Stimulated activated CD8-positive, alpha-beta memory T cell treated with anti-CD3 and anti-CD28 coated beads, Interleukin-4, amount 100 ng/mL, for 48 hours (primary cell): ENCODE data around the gene ERBB4.

Experiments
- DNase-seq: peaks from one replicate; pipeline ENCODE4 v3.0.0-alpha.2; 2020

Gene ERBB4

DNA sequence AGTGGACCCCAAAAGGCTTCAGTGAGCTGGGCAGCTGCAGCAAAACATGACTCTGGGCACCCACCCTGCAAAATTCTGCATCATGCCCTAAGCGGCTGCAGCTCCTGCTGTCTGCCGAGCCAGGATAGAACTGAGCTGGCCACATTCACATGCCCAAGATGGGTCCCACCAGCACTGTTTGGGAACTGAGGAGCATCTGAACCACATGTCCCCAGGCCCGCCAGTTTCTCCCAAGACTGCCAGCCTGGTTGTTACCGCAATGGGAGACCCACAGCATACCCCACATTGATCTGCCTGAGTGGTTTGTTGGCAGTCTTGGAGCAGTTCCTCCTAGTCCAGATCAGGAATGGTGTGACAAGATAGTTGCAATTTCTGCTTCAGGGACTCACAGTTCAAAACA, 1035.4 kb downstream of the ERBB4 start:
- DNase-seq = no peak

DNA sequence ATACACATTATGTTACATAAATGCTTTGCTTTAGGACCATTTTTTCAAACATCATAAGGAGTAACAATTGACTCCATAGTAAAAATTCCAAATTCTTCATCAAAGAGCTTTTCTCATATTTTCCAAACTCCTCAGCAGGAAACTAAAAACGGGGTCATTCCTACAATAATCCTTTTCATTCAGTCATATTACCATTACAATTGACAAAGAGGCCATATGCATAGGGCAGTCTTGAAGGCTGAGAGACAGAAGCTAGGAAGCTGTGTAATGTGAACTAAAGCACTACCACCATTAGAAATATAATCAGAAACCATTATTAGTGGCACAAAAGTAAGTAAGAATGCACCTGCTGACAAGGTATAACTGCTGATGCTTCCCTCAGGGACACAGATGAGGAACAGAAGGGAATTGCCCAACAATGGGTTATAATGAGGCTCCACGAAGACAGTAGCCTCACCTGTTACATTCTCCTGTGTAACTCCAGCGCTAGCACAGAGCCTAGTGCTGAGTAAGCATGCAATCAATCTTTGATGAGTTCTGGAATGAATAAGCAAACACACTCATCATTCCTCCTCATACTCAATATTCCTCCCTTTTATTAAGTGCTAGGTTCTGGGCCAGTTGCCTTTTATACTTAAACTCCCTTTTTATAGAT, 1039.9 kb downstream of the ERBB4 start:
- no peak for DNase-seq

- no peak for DNase-seq
Measured at GRCh38 chr2:211495339-211495738, 1043.3 kb downstream of the ERBB4 start.

DNA sequence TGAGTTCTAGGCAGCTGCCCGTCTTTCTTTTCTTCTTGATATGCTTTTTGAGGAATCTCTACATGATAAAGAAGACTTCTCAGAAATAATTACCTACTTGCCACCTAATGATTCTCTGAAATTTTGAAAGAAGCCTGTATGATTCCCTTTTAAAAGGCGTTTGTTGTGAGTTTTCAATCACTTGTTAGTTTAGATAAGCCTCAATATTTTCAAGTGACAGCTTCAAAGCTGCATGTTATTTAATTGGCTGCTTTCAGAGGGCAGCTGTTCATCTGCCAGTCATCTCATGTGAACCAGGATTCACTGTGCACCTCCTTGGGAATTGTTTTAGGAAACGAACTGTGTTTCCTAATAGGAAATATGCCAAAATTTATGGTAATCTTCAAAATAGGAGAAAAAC, 1044.1 kb downstream of the ERBB4 start:
- DNase-seq = no peak

GRCh38 chr2:211494085-211494484, 1044.5 kb downstream of the ERBB4 start:
- DNase-seq = no peak

DNA sequence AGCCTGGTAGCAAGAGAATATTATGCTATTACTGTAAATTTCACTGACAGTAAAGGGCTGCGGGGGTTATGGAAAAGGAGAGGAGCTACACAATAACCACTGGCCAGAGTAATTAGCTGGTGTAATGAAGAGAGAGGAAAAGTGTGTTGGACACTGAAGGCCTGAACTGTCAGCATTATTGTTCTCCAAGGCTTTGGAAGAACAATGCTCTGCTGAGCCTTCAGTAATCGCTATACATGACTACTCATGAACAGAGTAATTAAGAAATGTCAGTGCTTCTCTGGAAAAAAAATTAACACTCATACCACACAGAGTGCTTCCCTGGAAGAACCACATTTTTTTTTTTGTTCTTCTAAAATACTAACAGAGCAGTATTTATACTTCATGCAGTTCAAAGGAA, 1050.9 kb downstream of the ERBB4 start:
- DNase-seq = no peak

DNA sequence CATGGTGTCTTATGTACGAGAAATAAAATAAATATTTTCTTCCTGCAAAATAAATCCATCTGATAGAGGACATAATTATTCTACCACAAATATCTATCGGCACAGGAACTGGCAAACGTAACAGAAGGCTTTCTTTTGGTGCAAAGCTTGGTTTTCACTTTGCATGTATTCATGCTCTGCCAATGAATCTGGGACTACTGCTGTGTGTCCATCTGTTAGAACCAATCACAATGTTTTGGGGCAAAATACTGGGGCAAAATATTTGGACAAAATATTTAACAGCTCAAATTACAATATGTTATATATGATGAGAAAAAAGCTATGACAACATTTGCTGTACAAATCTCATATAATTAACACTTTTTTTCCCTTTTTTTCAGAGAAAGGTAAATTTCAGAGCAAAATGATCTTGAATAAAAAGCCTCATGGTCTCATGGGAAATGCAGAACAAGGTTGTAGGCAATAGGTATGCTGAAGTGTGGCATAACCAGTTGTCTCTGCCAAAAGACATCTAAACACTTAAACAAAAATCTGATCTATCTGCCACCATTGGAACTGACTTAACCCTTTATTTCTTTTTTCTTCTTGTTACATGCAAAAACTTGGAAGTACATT, 1059.0 kb downstream of the ERBB4 start:
- DNase-seq = no peak

DNA sequence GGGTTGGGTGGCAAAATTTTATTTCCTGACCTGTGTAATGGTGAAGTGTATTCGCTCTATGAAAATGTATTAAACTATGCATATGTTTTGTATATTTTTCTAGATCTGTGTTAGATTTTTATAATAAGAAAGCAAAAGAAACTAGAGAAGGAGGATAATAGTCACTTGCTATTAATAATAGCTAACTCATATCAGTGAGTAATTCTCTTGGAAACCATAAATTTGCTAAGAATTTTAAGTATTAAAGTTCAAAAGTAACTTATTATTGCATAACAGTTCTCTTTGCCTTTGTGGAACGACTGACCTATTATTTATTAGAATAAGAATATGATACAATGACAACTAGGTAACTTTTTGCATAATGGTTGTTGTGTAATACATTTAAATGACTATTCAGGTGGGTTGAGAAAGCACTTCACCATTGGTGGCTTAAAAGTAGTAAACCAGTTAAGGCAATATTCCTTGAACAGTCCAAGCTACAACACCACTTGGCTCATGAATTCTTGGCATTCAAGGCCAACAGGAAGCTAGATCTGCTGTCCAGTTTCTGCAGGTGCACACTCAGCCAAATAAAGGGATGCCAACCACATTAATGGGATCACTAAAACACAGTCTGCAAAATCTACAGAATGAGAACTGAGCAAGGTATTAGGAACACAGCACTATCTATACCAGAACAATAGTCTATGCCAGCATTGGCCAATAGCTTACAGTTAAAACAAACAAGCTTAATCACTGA, 1060.9 kb downstream of the ERBB4 start:
- DNase-seq = no peak

- no peak for DNase-seq
Measured at GRCh38 chr2:211473116-211473515, 1065.5 kb downstream of the ERBB4 start.

- no peak for DNase-seq
Measured at GRCh38 chr2:211469664-211470059, 1068.9 kb downstream of the ERBB4 start.

DNA sequence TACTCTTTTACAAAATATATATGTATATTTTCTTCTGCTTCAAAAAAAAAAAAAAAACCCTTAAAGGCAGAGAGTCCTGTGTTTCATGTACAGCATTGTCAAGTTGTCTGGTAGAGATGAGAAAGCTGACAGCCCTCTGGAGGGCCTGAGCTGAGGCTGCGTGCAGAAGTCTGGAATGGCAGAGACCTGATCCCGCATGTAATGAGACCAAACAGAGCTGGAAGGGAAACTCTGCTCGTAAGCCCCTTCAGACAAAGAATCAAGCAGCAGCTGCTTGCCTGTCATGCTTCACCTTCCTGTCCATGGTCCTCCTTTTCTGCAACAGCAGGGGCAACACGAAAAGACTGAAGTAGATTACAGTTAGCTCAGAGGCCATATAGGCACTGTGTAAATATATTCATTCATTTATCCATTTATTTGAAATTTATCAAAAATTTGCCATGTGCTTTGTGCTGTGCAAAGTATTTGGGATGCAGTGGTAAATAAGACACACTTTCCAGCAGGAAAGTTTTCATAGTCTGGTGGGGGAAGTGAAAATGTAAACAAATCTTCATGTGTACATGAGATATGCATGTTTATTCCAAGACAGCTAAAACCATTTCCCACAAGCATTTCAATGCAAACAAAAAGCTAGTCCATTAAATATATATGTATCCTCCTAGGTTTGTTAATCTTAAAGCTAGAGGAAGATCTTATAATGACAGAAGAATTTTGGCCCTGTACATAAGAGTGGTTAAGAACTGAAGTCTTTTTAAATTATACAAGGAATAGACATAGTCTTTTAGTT, 1069.5 kb downstream of the ERBB4 start:
- no peak for DNase-seq

GRCh38 chr2:211468217-211468616, 1070.4 kb downstream of the ERBB4 start:
- DNase-seq = no peak

DNA sequence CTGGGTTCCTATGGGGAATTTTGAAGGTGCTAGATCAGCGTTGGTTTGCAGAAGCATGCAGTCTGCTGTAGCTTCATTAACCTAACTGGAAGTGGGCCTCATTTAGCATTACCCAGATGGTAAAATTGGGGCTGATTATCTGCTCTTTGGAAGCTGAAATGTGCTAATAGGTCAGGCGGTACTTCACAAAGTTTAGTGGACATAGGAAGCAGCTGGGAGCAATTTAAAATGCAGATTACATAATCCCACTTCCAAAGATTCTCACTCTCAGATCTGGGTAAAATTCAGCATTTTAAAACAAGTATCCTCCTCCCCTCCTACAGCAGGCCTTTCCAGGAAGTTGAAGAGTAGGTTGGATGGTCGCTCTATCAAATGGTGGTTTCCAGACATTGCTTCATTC, 1075.2 kb downstream of the ERBB4 start:
- DNase-seq = no peak

DNA sequence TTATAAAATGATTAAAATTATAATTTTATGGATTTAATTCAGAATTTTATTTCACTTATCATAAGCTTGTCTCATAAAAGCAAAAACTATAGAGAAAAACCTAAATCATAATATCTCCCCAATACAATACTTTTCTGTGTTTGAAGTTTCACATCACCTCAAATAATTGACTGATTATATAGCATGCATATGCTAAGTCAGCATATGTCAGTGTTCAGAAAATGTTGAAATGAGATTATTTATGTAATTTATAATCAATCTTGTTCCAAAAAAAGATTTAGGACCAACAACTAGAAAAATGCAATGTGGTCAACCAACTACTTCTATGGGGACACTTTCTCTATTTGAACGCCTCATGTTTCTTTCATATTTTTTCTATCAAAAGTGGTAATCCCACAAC, 1079.6 kb downstream of the ERBB4 start:
- DNase-seq = no peak

GRCh38 chr2:211457325-211457724, 1081.3 kb downstream of the ERBB4 start:
- no peak for DNase-seq

GRCh38 chr2:211455216-211455841, 1083.3 kb downstream of the ERBB4 start:
- DNase-seq = peak; percentile 31

DNA sequence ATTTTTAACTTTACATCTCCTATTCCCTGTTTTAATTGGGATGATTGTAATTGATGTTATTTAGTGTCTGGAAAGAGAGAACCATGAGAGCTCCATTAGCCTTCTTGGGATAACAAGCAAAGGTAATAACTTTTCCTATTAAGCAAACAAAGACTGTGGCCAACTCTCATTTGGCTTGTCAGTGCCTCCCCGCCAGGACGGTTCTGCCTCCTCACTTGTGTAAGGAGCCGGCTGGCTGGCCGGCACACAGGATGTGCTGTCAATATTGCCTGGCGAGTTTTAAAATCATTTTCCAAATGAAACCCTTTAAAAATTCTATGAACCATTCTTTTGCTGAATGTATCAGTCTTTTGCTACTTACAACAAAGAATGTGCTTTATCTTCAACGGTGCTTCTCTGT, 1083.9 kb downstream of the ERBB4 start:
- no peak for DNase-seq

- DNase-seq = no peak
Measured at GRCh38 chr2:211453311-211453887, 1085.2 kb downstream of the ERBB4 start.

GRCh38 chr2:211451642-211452041, 1087.0 kb downstream of the ERBB4 start:
- no peak for DNase-seq

DNA sequence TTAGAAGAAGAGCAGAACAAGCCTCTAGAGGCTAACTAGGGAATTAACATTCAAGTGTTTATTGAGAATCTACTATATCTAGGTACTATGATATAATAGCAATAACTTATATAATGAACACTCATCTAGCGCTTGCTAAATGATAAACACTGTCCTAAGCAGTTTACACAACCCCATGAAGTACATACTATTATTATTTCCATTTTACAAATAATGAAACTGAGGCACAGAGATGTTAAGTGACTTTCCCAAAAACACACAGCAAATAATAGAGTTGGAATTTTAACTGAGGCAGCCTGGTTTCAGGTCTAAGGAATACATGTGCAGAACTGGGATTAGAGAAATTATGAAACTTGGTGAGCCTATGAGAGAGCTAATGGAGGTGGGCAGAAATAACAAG, 1088.8 kb downstream of the ERBB4 start:
- no peak for DNase-seq

- DNase-seq = no peak
Measured at GRCh38 chr2:211447548-211447947, 1091.1 kb downstream of the ERBB4 start.

DNA sequence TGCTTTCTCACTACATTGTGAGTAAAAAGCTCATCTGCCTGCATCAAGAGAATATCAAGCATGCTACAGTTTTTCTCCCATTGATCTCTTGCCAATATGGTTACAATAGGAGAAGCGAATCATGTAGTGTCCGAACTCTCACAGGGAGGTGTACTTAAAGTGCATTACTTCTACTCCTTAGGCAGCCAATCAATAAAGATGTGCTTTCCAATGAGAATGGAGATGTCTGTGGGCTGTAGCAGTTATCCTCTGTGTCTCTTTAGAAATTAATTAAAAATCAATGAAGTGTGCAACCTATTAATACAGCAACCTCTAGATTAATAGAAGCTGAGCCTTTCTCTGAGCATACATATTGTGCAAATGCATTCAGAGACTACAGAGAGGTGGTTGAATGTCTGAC, 1098.5 kb downstream of the ERBB4 start:
- no peak for DNase-seq

DNA sequence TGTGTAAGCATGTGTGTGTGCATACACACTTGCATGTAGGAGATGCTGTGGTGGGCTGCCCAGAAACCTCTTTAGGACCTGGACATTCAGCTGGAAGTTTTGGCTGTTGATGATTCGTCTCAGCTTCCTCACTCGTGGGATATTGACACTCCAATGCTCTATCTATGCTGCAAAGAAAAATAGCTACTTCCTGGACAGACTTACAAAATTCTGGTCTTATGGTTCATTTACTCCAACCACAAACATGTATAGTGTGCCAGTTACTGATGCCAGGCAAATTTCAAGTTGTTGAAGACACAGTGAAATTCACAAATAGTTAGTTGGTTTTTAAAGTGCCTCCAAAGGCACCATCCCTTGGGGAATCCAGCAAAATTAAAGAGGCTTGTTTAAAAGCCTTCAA, 1099.6 kb downstream of the ERBB4 start:
- no peak for DNase-seq
